ENCODE measurements around the gene HSD17B2. TPM values are rescaled to one million over a fixed set of nuclear protein-coding genes. Genes with fewer than 3 reads are reported as not detected.
"Not testable (repeated sequence)": the region's sequence is repeated elsewhere in the genome, so short reads cannot be mapped to it uniquely, and the experiment has no call there.

Gene HSD17B2
- total RNA-seq, 2 experiments from 2014 or later: not detected

DNA sequence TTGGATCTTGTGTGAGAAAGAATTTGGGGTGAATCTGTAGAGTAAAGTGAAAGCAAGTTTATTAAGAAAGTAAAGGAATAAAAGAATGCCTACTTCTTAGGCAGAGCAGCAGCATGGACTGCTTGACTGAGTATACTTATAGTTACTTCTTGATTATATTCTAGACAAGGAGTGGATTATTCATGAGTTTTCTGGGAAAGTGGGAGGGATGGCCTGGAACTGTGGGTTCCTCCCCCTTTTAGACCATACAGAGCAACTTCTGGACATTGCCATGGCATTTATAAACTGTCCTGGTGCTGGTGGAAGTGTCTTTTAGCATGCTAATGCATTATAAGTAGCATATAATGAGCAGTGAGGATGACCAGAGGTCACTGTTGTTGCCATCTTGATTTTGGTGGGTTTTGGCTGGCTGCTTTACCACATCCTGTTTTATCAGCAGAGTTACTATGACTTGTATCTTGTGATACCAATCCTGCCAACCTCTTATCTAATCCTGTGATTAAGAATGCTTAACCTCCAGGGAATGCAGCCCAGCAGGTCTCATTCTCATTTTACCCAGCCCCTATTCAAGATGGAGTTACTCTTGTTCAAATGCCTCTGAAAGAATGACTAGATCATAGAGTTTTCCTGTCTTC is 58.7 kb downstream of the HSD17B2 start:
- Mint-ChIP-seq H3K9me3 (no peaks in the 10 kb centered on the region), H3K36me3 (no peaks in the 10 kb centered on the region), H3K27me3 (peaks cover 4% of the 10 kb centered on the region), H3K4me3 (no peak overlapping the region), H3K27ac (no peak overlapping the region), H3K4me1 (ENCODE audit: low read depth) (peaks cover 6% of the 10 kb centered on the region)
- ChIA-PET CTCF (interaction anchor here (1.4 kb wide), 1 partner anchor 32 kb away, joined by 4 read pairs; no protein-coding TSS in a partner anchor), POLR2A (no interaction called here)
- intact Hi-C loops (cut with micrococcal nuclease): no loop called here
- DNase-seq: no peak

DNA sequence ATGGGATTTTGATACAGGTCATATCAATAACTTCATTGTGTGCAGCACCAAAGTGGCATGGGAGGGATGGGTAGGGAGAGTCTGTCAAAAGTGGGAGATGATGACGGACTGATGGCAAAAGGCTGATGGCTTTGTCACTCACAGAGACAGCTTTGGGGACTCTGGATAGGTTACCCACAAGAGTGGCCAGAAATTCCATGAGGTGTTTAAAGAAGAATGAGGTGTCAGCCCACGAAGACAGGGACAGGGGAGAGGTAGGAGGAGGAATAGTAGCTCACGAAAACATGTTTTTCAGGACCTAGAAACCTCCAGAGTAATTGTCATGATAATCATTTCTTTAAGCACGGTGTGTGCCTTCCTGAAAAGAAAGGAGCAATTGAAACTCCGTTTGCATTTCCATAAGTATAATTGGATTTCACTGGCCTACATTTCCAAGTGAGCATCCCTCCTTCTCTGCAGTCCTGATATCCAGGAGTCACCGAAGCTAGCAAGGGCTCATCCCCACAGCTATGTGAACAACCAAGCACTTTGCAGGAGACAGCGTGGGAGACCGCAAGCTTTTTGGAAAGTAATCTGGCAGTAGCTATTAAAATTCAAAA is 60.0 kb downstream of the HSD17B2 start:
- Mint-ChIP-seq H3K9me3 (peaks cover 2% of the 10 kb centered on the region), H3K27ac (no peak overlapping the region), H3K36me3 (no peaks in the 10 kb centered on the region), H3K4me3 (no peak overlapping the region), H3K4me1 (ENCODE audit: low read depth) (peaks cover 6% of the 10 kb centered on the region), H3K27me3 (peaks cover 3% of the 10 kb centered on the region)
- POLR2A ChIA-PET: no interaction called here
- intact Hi-C loops (cut with micrococcal nuclease): no loop called here
- DNase-seq: no peak
- CTCF ChIA-PET: interaction anchor here (0.6 to 1.4 kb wide), 2 partner anchors 33 to 105 kb away, joined by 3 to 4 read pairs; no protein-coding TSS in a partner anchor

DNA sequence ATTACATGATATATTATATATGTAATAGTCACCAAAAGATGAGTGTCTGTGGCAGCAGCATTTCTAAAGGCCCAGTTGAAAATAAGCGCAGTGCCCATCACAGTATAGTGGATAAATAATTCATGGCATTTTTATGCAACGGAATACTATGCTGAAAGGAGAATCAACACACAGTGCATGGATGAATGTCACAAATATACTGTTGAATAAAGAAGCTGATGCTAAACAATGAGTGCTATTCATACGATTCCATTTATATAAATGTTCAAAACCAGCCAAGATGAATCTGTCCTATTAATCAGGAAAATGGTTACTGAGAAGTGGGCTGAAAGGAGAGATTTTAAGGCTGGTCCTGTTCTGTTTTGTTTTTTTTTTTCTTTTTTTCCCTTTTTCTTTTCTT is 61.6 kb downstream of the HSD17B2 start:
- intact Hi-C loops (cut with micrococcal nuclease): no loop called here
- Mint-ChIP-seq H3K4me1 (ENCODE audit: low read depth) (peaks cover 6% of the 10 kb centered on the region), H3K4me3 (no peak overlapping the region), H3K27me3 (peaks cover 7% of the 10 kb centered on the region), H3K27ac (no peak overlapping the region), H3K36me3 (no peaks in the 10 kb centered on the region), H3K9me3 (peaks cover 2% of the 10 kb centered on the region)
- POLR2A ChIA-PET: no interaction called here
- no peak for DNase-seq
- CTCF ChIA-PET: no interaction called here

GRCh38 chr16:82105107-82105506 is 70.1 kb downstream of the HSD17B2 start:
- intact Hi-C loops (cut with micrococcal nuclease): no loop called here
- ChIA-PET POLR2A (no interaction called here), CTCF (no interaction called here)
- Mint-ChIP-seq H3K27ac (no peak overlapping the region), H3K4me3 (no peak overlapping the region), H3K36me3 (no peaks in the 10 kb centered on the region), H3K4me1 (ENCODE audit: low read depth) (no peaks in the 10 kb centered on the region), H3K9me3 (no peaks in the 10 kb centered on the region), H3K27me3 (peaks cover 3% of the 10 kb centered on the region)
- DNase-seq: no peak

GRCh38 chr16:82108100-82108499 is 73.0 kb downstream of the HSD17B2 start:
- Mint-ChIP-seq H3K4me3 (no peak overlapping the region), H3K27me3 (no peaks in the 10 kb centered on the region), H3K9me3 (no peaks in the 10 kb centered on the region), H3K4me1 (ENCODE audit: low read depth) (no peaks in the 10 kb centered on the region), H3K27ac (no peak overlapping the region), H3K36me3 (no peaks in the 10 kb centered on the region)
- CTCF ChIA-PET: no interaction called here
- DNase-seq: no peak
- POLR2A ChIA-PET: interaction anchor here (0.6 kb wide), 1 partner anchor 948 kb away, joined by 4 read pairs; no protein-coding TSS in a partner anchor
- intact Hi-C loops (cut with micrococcal nuclease): no loop called here

- ChIA-PET CTCF (no interaction called here), POLR2A (no interaction called here)
- Mint-ChIP-seq H3K4me1 (ENCODE audit: low read depth) (no peaks in the 10 kb centered on the region), H3K4me3 (no peak overlapping the region), H3K27ac (no peak overlapping the region), H3K36me3 (no peaks in the 10 kb centered on the region), H3K9me3 (no peaks in the 10 kb centered on the region), H3K27me3 (no peaks in the 10 kb centered on the region)
- no peak for DNase-seq
- intact Hi-C loops (cut with micrococcal nuclease): no loop called here
These were observed 73.7 kb downstream of the HSD17B2 start for GRCh38 chr16:82108774-82109173.

GRCh38 chr16:82109266-82109665 is 74.2 kb downstream of the HSD17B2 start:
- H3K4me1 Mint-ChIP-seq (ENCODE audit: low read depth); H3K27me3 Mint-ChIP-seq; DNase-seq; CTCF ChIA-PET; intact Hi-C loops (cut with micrococcal nuclease); POLR2A ChIA-PET; H3K36me3 Mint-ChIP-seq; H3K4me3 Mint-ChIP-seq; H3K9me3 Mint-ChIP-seq; H3K27ac Mint-ChIP-seq: not testable (repeated sequence)

- Mint-ChIP-seq H3K27me3 (no peaks in the 10 kb centered on the region), H3K27ac (no peak overlapping the region), H3K4me3 (no peak overlapping the region), H3K9me3 (no peaks in the 10 kb centered on the region), H3K4me1 (ENCODE audit: low read depth) (no peaks in the 10 kb centered on the region), H3K36me3 (no peaks in the 10 kb centered on the region)
- no peak for DNase-seq
- CTCF ChIA-PET: no interaction called here
- POLR2A ChIA-PET: no interaction called here
- intact Hi-C loops (cut with micrococcal nuclease): no loop called here
These were observed 76.9 kb downstream of the HSD17B2 start for GRCh38 chr16:82111944-82112343.

GRCh38 chr16:82113741-82114140 is 78.7 kb downstream of the HSD17B2 start:
- CTCF ChIA-PET: no interaction called here
- Mint-ChIP-seq H3K4me1 (ENCODE audit: low read depth) (no peaks in the 10 kb centered on the region), H3K9me3 (no peaks in the 10 kb centered on the region), H3K27ac (no peak overlapping the region), H3K36me3 (no peaks in the 10 kb centered on the region), H3K4me3 (no peak overlapping the region), H3K27me3 (no peaks in the 10 kb centered on the region)
- POLR2A ChIA-PET: no interaction called here
- intact Hi-C loops (cut with micrococcal nuclease): no loop called here
- no peak for DNase-seq

DNA sequence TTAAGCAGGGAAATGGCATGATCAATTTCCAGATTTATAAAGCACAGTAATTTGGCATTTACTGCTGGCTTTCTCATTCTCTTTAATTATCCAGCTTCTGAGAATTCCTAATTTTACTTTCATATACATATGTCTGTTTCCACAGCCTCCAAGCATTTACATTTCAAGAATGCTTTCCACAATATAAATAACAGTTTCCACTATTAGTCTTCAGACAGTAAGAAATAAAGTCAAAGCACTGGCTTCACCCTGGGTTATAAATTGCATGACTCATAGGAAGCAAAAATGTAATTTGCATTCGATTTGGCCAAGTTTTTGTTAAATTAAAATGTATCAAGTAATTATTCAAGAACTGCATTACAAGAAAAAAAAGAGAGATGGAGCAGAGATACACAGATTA is 81.5 kb downstream of the HSD17B2 start:
- Mint-ChIP-seq H3K36me3 (no peaks in the 10 kb centered on the region), H3K9me3 (no peaks in the 10 kb centered on the region), H3K4me1 (ENCODE audit: low read depth) (no peaks in the 10 kb centered on the region), H3K27ac (no peak overlapping the region), H3K4me3 (no peak overlapping the region), H3K27me3 (no peaks in the 10 kb centered on the region)
- ChIA-PET CTCF (no interaction called here), POLR2A (no interaction called here)
- DNase-seq: no peak
- intact Hi-C loops (cut with micrococcal nuclease): no loop called here

DNA sequence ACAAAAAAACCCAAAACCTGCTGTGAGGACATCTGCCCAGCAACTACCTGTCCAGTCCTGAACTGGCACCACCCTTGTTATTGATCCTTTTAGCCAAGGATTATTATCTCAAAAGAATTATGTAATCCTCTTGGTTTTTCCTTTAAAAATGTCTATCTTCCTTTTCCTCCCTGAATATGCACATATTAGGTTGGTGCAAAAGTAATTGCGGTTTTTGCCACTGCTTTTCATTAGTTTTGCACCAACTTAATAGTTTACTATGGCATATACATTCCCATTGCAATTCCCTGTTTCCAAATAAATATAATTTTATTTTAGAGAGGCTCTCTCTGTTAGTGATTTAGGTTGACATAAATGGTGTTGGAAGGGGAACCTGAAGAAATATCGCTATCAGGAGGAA is 83.7 kb downstream of the HSD17B2 start:
- no peak for DNase-seq
- intact Hi-C loops (cut with micrococcal nuclease): no loop called here
- no peaks in the 10 kb centered on the region for H3K9me3 Mint-ChIP-seq
- ChIA-PET CTCF (no interaction called here), POLR2A (no interaction called here)
- no peak overlapping the region for H3K27ac Mint-ChIP-seq
- H3K27me3 Mint-ChIP-seq: no peaks in the 10 kb centered on the region
- no peak overlapping the region for H3K4me3 Mint-ChIP-seq
- no peaks in the 10 kb centered on the region for H3K36me3 Mint-ChIP-seq
- no peaks in the 10 kb centered on the region for H3K4me1 Mint-ChIP-seq (ENCODE audit: low read depth)

DNA sequence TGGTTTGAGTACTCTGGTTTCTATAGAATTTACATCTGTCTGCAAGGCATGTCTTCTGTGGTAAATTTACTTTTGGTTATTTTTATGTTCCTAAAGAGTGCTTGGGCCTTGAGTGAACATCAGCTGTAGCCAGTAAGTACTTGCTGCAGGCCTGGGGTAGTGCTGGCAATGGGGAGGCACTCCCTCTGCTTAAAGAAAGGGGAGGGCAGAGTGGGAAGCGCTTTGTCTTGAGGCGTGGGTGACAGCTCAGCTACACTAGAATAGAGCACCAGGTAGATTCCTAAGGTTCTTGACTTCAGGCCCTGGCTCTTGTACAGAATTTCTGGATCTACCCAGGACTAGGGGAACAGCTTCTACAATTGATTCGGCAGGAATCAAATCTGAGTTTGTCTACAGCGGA is 84.4 kb downstream of the HSD17B2 start:
- Mint-ChIP-seq H3K9me3 (no peaks in the 10 kb centered on the region), H3K4me3 (no peak overlapping the region), H3K36me3 (no peaks in the 10 kb centered on the region), H3K27ac (no peak overlapping the region), H3K27me3 (no peaks in the 10 kb centered on the region), H3K4me1 (ENCODE audit: low read depth) (no peaks in the 10 kb centered on the region)
- DNase-seq: no peak
- ChIA-PET POLR2A (no interaction called here), CTCF (no interaction called here)
- intact Hi-C loops (cut with micrococcal nuclease): no loop called here

GRCh38 chr16:82124651-82125050 is 89.6 kb downstream of the HSD17B2 start:
- H3K27me3 Mint-ChIP-seq: no peaks in the 10 kb centered on the region

More at GRCh38 chr16:82124651-82125050, 89.6 kb downstream of the HSD17B2 start:
- intact Hi-C loops (cut with micrococcal nuclease): no loop called here
- DNase-seq: no peak
- Mint-ChIP-seq H3K4me1 (ENCODE audit: low read depth) (no peaks in the 10 kb centered on the region), H3K9me3 (peaks cover 11% of the 10 kb centered on the region), H3K27ac (no peak overlapping the region), H3K36me3 (peaks cover 1% of the 10 kb centered on the region), H3K4me3 (no peak overlapping the region)
- ChIA-PET CTCF (interaction anchor here (0.6 to 1.3 kb wide), 2 partner anchors 9 to 17 kb away, joined by 3 to 4 read pairs; no protein-coding TSS in a partner anchor), POLR2A (no interaction called here)
